CD4-positive, alpha-beta T cell treated with Interleukin-6 at 100 ng/mL for 8 hours (primary cell): ENCODE results near the gene ASPN.

Experiments
- DNase-seq: peaks from one replicate; pipeline ENCODE4 v3.0.0-alpha.2; 2020; ENCODE audit warnings: mixed read lengths, low spot score

ASPN gene

GRCh38 chr9:92504881-92505280 is 22.6 kb upstream of the ASPN start:
- no peak for DNase-seq

- DNase-seq, result no peak
Measured at GRCh38 chr9:92503156-92503555, 20.9 kb upstream of the ASPN start.

- no peak for DNase-seq
Measured at GRCh38 chr9:92501671-92502393, 19.5 kb upstream of the ASPN start.

GRCh38 chr9:92500725-92501124 is 18.4 kb upstream of the ASPN start:
- no peak for DNase-seq

- no peak for DNase-seq
Measured at GRCh38 chr9:92499701-92500100, 17.4 kb upstream of the ASPN start.

GRCh38 chr9:92496396-92497176 is 14.3 kb upstream of the ASPN start:
- no peak for DNase-seq

- DNase-seq, result no peak
Measured at GRCh38 chr9:92494856-92495255, 12.6 kb upstream of the ASPN start.

GRCh38 chr9:92493749-92494387 is 11.6 kb upstream of the ASPN start:
- no peak for DNase-seq

- DNase-seq, result no peak
Measured at GRCh38 chr9:92492781-92493401, 10.6 kb upstream of the ASPN start.

- no peak for DNase-seq
Measured at GRCh38 chr9:92488681-92489550, 6.6 kb upstream of the ASPN start.

GRCh38 chr9:92486371-92486770 is 4.1 kb upstream of the ASPN start:
- no peak for DNase-seq

- no peak for DNase-seq
Measured at GRCh38 chr9:92484563-92484962, 2.3 kb upstream of the ASPN start.

GRCh38 chr9:92483627-92484545 is 1.6 kb upstream of the ASPN start:
- DNase-seq, result no peak

GRCh38 chr9:92482805-92483204 is 499 bp upstream of the ASPN start:
- DNase-seq, result no peak

GRCh38 chr9:92480986-92481633 is 1.2 kb downstream of the ASPN start:
- no peak for DNase-seq

- no peak for DNase-seq
Measured at GRCh38 chr9:92480291-92480771, 2.0 kb downstream of the ASPN start.

GRCh38 chr9:92479346-92479745 is 3.0 kb downstream of the ASPN start:
- DNase-seq, result no peak

- no peak for DNase-seq
Measured at GRCh38 chr9:92478783-92479182, 3.5 kb downstream of the ASPN start.

- DNase-seq, result no peak
Measured at GRCh38 chr9:92476962-92477361, 5.3 kb downstream of the ASPN start.

- DNase-seq, result no peak
Measured at GRCh38 chr9:92474587-92474986, 7.7 kb downstream of the ASPN start.
